ENCODE measurements around the gene TMEM86A. TPM values are rescaled to one million over a fixed set of nuclear protein-coding genes. Genes with fewer than 3 reads are reported as not detected.

The TMEM86A gene
- total and polyA plus RNA-seq, 2 of the 8 experiments (the other 6 are each of a cell fraction or from before 2014, with no cell fraction given) = 1.5 to 1.7 TPM

- TF ChIP-seq GABPA (IDR thresholded peaks at IDR 0.05; ENCODE audit: borderline replicate concordance, insufficient read depth, low read length) (no peak), RXRA (IDR thresholded peaks at IDR 0.05; ENCODE audit: insufficient read depth, low read depth, low read length) (no peak), EZH2 (IDR thresholded peaks at IDR 0.05; ENCODE audit: low read depth, low read length, severe bottlenecking) (no peak)
- TF ChIP-seq, protein P1, sequence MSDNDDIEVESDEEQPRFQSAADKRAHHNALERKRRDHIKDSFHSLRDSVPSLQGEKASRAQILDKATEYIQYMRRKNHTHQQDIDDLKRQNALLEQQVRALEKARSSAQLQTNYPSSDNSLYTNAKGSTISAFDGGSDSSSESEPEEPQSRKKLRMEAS (IDR thresholded peaks at IDR 0.05) = no peak
- TF ChIP-seq, protein P2, sequence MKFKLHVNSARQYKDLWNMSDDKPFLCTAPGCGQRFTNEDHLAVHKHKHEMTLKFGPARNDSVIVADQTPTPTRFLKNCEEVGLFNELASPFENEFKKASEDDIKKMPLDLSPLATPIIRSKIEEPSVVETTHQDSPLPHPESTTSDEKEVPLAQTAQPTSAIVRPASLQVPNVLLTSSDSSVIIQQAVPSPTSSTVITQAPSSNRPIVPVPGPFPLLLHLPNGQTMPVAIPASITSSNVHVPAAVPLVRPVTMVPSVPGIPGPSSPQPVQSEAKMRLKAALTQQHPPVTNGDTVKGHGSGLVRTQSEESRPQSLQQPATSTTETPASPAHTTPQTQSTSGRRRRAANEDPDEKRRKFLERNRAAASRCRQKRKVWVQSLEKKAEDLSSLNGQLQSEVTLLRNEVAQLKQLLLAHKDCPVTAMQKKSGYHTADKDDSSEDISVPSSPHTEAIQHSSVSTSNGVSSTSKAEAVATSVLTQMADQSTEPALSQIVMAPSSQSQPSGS (IDR thresholded peaks at IDR 0.05; ENCODE audit: low read length) = no peak
- TF ChIP-seq, protein P3, sequence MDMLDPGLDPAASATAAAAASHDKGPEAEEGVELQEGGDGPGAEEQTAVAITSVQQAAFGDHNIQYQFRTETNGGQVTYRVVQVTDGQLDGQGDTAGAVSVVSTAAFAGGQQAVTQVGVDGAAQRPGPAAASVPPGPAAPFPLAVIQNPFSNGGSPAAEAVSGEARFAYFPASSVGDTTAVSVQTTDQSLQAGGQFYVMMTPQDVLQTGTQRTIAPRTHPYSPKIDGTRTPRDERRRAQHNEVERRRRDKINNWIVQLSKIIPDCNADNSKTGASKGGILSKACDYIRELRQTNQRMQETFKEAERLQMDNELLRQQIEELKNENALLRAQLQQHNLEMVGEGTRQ (IDR thresholded peaks at IDR 0.05; ENCODE audit: low read length) = no peak
These were observed 50.3 kb downstream of the TMEM86A start (continued) for GRCh38 chr11:18748766-18749365.
